ENCODE results near the gene PEX13. TPM values are rescaled to one million over a fixed set of nuclear protein-coding genes. Genes with fewer than 3 reads are reported as not detected.
A peak's percentile ranks its signal among the peaks of the same experiment; 100 is the strongest.

The PEX13 gene
- total RNA-seq, 1 donor from 2014 or later, result 31.3 TPM

GRCh38 chr2:61042807-61043206, 25.3 kb downstream of the PEX13 start:
- Mint-ChIP-seq H3K9me3 (peaks cover 18% of the 10 kb centered on the region), H3K27ac (no peak overlapping the region), H3K27me3 (ENCODE audit: low read depth) (no peaks in the 10 kb centered on the region), H3K36me3 (peaks cover 27% of the 10 kb centered on the region), H3K4me1 (peaks cover 4% of the 10 kb centered on the region), H3K4me3 (no peak overlapping the region)
- TF ChIP-seq CTCF (IDR thresholded peaks at IDR 0.05; ENCODE audit: unreplicated experiment), result no peak
- DNase-seq (ENCODE audit: low spot score in 2 of 2, unreplicated experiment in 2 of 2), result no peak

- no peak for DNase-seq (ENCODE audit: low spot score in 2 of 2, unreplicated experiment in 2 of 2)
- Mint-ChIP-seq H3K4me1 (peaks cover 4% of the 10 kb centered on the region), H3K27ac (no peak overlapping the region), H3K9me3 (peaks cover 3% of the 10 kb centered on the region), H3K36me3 (peaks cover 21% of the 10 kb centered on the region), H3K4me3 (no peak overlapping the region), H3K27me3 (ENCODE audit: low read depth) (no peaks in the 10 kb centered on the region)
- no peak for TF ChIP-seq CTCF (IDR thresholded peaks at IDR 0.05; ENCODE audit: unreplicated experiment)
These were observed 27.1 kb downstream of the PEX13 start for GRCh38 chr2:61044636-61045035.

- H3K27me3 Mint-ChIP-seq (ENCODE audit: low read depth), result no peaks in the 10 kb centered on the region
- H3K36me3 Mint-ChIP-seq, result peaks cover 18% of the 10 kb centered on the region
- no peak for TF ChIP-seq CTCF (IDR thresholded peaks at IDR 0.05; ENCODE audit: unreplicated experiment)
- no peak for DNase-seq (ENCODE audit: low spot score in 2 of 2, unreplicated experiment in 2 of 2)
- H3K9me3 Mint-ChIP-seq, result no peaks in the 10 kb centered on the region
- H3K4me3 Mint-ChIP-seq, result no peak overlapping the region
- H3K27ac Mint-ChIP-seq, result no peak overlapping the region
- H3K4me1 Mint-ChIP-seq, result peaks cover 4% of the 10 kb centered on the region
These were observed 27.7 kb downstream of the PEX13 start for GRCh38 chr2:61045226-61045625.

- Mint-ChIP-seq H3K9me3 (no peaks in the 10 kb centered on the region), H3K36me3 (peaks cover 18% of the 10 kb centered on the region)
These were observed 28.5 kb downstream of the PEX13 start for GRCh38 chr2:61045999-61046398.

GRCh38 chr2:61055557-61055956, 38.0 kb downstream of the PEX13 start:
- Mint-ChIP-seq H3K4me3 (no peak overlapping the region), H3K27ac (no peak overlapping the region)
- DNase-seq (ENCODE audit: low spot score in 2 of 2, unreplicated experiment in 2 of 2), result no peak

More at GRCh38 chr2:61045999-61046398, 28.5 kb downstream of the PEX13 start:
- DNase-seq (ENCODE audit: low spot score in 2 of 2, unreplicated experiment in 2 of 2), result no peak
- peaks cover 4% of the 10 kb centered on the region for H3K4me1 Mint-ChIP-seq
- H3K27ac Mint-ChIP-seq, result peak overlapping the region; percentile 2
- no peaks in the 10 kb centered on the region for H3K27me3 Mint-ChIP-seq (ENCODE audit: low read depth)
- TF ChIP-seq CTCF (IDR thresholded peaks at IDR 0.05; ENCODE audit: unreplicated experiment), result no peak
- no peak overlapping the region for H3K4me3 Mint-ChIP-seq

More at GRCh38 chr2:61055557-61055956, 38.0 kb downstream of the PEX13 start:
- no peaks in the 10 kb centered on the region for H3K9me3 Mint-ChIP-seq
- H3K4me1 Mint-ChIP-seq, result peaks cover 2% of the 10 kb centered on the region
- H3K36me3 Mint-ChIP-seq, result peaks cover 20% of the 10 kb centered on the region
- no peaks in the 10 kb centered on the region for H3K27me3 Mint-ChIP-seq (ENCODE audit: low read depth)
- no peak for TF ChIP-seq CTCF (IDR thresholded peaks at IDR 0.05; ENCODE audit: unreplicated experiment)
